Measurements from ENCODE around the gene BEST4. TPM values are rescaled to one million over a fixed set of nuclear protein-coding genes. Genes with fewer than 3 reads are reported as not detected.

The BEST4 gene
- total and polyA plus RNA-seq, 2 of the 8 experiments (the other 6 are each of a cell fraction or from before 2014, with no cell fraction given), result 0.76 to 1.4 TPM

DNA sequence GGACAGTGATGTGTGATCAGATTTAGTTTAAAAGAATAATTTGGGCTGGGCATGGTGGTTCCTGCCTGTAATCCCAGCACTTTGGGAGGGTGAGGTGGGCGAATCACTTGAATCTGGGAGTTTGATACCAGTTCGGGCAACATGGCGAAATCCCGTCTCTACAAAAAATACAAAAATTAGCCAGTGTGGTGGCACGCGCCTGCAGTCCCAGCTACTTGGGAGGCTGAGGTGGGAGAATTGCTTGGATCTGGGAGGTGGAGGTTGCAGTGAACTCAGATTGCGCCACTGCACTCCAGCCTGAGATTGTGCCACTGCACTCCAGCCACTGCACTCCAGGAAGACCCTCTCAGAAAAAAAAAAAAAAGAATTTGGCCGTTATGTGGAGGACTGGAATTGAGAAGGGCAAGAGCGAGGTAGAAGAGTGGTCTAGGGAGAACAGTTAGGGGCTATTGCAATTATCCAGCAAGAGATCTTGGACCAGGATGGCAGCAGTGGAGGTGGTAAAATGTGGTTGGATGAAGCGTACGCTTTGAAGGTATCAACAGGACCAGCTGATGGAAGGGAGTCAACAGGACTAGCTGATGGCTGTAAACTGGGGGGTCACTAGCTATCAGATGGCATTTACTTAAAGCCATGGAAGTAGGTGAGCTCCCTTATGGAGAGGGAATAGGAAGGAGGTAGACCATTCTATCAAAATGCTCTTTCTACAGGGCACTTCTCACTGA, 30.0 kb upstream of the BEST4 start:
- Histone ChIP-seq H3K79me2 (ENCODE audit: control insufficient read depth in 1 of 2, insufficient read depth in 2 of 2, low read length in 2 of 2) (no peaks in the 10 kb centered on the region), H3K9me3 (ENCODE audit: insufficient read depth in 2 of 2, low read depth in 1 of 2, low read length in 1 of 2) (no peaks in the 10 kb centered on the region), H3K36me3 (ENCODE audit: control insufficient read depth in 2 of 4, insufficient read depth in 4 of 4, low read length in 3 of 4) (no peaks in the 10 kb centered on the region), H2AK5ac (ENCODE audit: low read depth, low read length) (0 out of 2 replicates have a peak overlapping the region, but pooled peaks have one; percentile 75), H3K79me1 (ENCODE audit: low read depth, low read length) (no peaks in the 10 kb centered on the region), H3K4me3 (ENCODE audit: extremely low read depth in 1 of 4, insufficient read depth in 2 of 4, low read depth in 3 of 4, low read length in 4 of 4) (no peak overlapping the region), H2BK15ac (ENCODE audit: low read length) (peak overlapping the region; percentile 92; the same call in 1 of the 2 replicates), H2BK12ac (ENCODE audit: low read depth, low read length) (peak overlapping the region; percentile 94; the same call in 1 of the 2 replicates), H2BK120ac (replicated peaks; ENCODE audit: low read depth, low read length) (no peak overlapping the region), H3K27me3 (replicated peaks in 1 of 4; ENCODE audit: control insufficient read depth in 3 of 4, extremely low read depth in 1 of 4, insufficient read depth in 3 of 4, low read length in 3 of 4) (peaks cover 0 to 3% (median 0%) of the 10 kb centered on the region in 4 experiments; a peak in 3 of 7 replicates), H2BK5ac (ENCODE audit: low read depth, low read length) (no peak overlapping the region), H4K8ac (ENCODE audit: extremely low read depth, insufficient read depth, low read length) (no peak overlapping the region), H3K4me1 (replicated peaks in 1 of 4; ENCODE audit: control insufficient read depth in 3 of 4, insufficient read depth in 4 of 4, low read length in 3 of 4) (peaks cover 2 to 9% (median 7%) of the 10 kb centered on the region in 4 experiments; a peak in 6 of 7 replicates), H3K9ac (replicated peaks in 1 of 4; ENCODE audit: extremely low read depth in 1 of 4, low read depth in 3 of 4, low read length in 3 of 4) (no peak overlapping the region), H2AFZ (ENCODE audit: low read length) (no peak overlapping the region), H4K20me1 (replicated peaks in 1 of 2; ENCODE audit: control insufficient read depth in 1 of 2, insufficient read depth in 2 of 2, low read length in 2 of 2) (no peaks in the 10 kb centered on the region), H2BK20ac (ENCODE audit: low read length) (no peak overlapping the region), H3K56ac (replicated peaks; ENCODE audit: insufficient read length, low read depth, low read length) (no peak overlapping the region), H3K23ac (ENCODE audit: insufficient read length) (no peak overlapping the region), H3K27ac (ENCODE audit: low read depth, low read length) (no peak overlapping the region), H3K23me2 (ENCODE audit: low read depth, low read length) (peaks cover 13% of the 10 kb centered on the region), H3K14ac (ENCODE audit: insufficient read length) (no peak overlapping the region), H4K91ac (replicated peaks; ENCODE audit: insufficient read length, low read length) (no peak overlapping the region), H3K18ac (ENCODE audit: extremely low read depth, low read length) (no peak overlapping the region), H4K5ac (ENCODE audit: insufficient read length, low read depth, low read length) (no peak overlapping the region), H3K4ac (replicated peaks; ENCODE audit: insufficient read length, low read depth, low read length) (no peak overlapping the region), H3K4me2 (ENCODE audit: insufficient read depth in 1 of 2, low read depth in 2 of 2, low read length in 2 of 2) (no peak overlapping the region)
- FAIRE-seq (no peak), DNase-seq (ENCODE audit: low read depth in 1 of 2, low spot score in 2 of 2) (no peak)
- POLR2A ChIA-PET (ENCODE audit: partially characterized antibody), result interaction anchor here (1.0 to 16.6 kb wide), 10 partner anchors 12 to 507 kb away, joined by 3 to 547 read pairs (median 95); partner anchors contain the start of genes BEST4, BTBD19, DYNLT4 and HECTD3
- CTCF ChIA-PET (ENCODE audit: partially characterized antibody), result interaction anchor here (0.9 to 3.4 kb wide), 16 partner anchors 9 to 193 kb away, joined by 3 to 21 read pairs (median 5); partner anchors contain the start of genes BEST4, BTBD19, DYNLT4 and HECTD3
- 90% methylated on average over 10 of the region's 11 CpGs; no CpG with 5 or more reads in 1 of the 2 experiments for WGBS, 2 experiments (ENCODE audit: extremely low coverage in 1 of 2, insufficient coverage in 1 of 2, insufficient read length in 1 of 2, insufficient replicate concordance in 2 of 2, low coverage in 1 of 2, low lambda C conversion rate in 2 of 2, missing lambda C conversion rate in 1 of 2)
- TF ChIP-seq JUN (IDR thresholded peaks at IDR 0.05; ENCODE audit: low read depth, low read length) (no peak), RFX5 (IDR thresholded peaks at IDR 0.05; ENCODE audit: borderline replicate concordance, low read depth, low read length) (no peak)
